ENCODE data around the gene RHOC. TPM values are rescaled to one million over a fixed set of nuclear protein-coding genes. Genes with fewer than 3 reads are reported as not detected.

The RHOC gene
- total RNA-seq, 1 experiment from 2014 or later = 154 TPM

- Histone ChIP-seq H3K9ac (ENCODE audit: low read length) (no peak overlapping the region), H3K9me3 (ENCODE audit: control insufficient read depth in 1 of 2, insufficient read depth in 1 of 2, low read depth in 1 of 2, low read length in 2 of 2) (no peaks in the 10 kb centered on the region), H3K36me3 (ENCODE audit: control insufficient read depth in 1 of 2, insufficient read depth in 2 of 2, low read length in 2 of 2) (peaks cover 0 to 6% of the 10 kb centered on the region in 2 experiments; a peak in 2 of 4 replicates), H3K4me1 (ENCODE audit: control insufficient read depth in 1 of 2, insufficient read depth in 2 of 2, low read length in 2 of 2) (no peaks in the 10 kb centered on the region; a peak in 1 of 4 replicates), H3K27ac (ENCODE audit: low read depth, low read length) (no peak overlapping the region), H2AFZ (ENCODE audit: low read depth, low read length, poor library complexity, severe bottlenecking) (no peak overlapping the region), H3K9me2 (ENCODE audit: insufficient read depth) (no peaks in the 10 kb centered on the region), H3K27me3 (ENCODE audit: insufficient read depth, low read length) (no peaks in the 10 kb centered on the region), H3K79me2 (ENCODE audit: insufficient read depth, low read length) (0 out of 2 replicates have a peak, but pooled peaks cover 15% of the 10 kb centered on the region), H3K4me2 (ENCODE audit: low read length) (no peak overlapping the region), H3K4me3 (replicated peaks in 1 of 2; ENCODE audit: low read depth in 1 of 2, low read length in 2 of 2) (no peak overlapping the region), H4K20me1 (ENCODE audit: insufficient read depth) (no peaks in the 10 kb centered on the region)
- ATAC-seq (no peak), DNase-seq (ENCODE audit: low read depth, low spot score) (no peak)
- intact Hi-C loops (cut with micrococcal nuclease) = no loop called here
- ChIA-PET CTCF (no interaction called here), POLR2A (no interaction called here), RAD21 (ENCODE audit: low non-redundant PET in 1 of 2, low total read pairs in 2 of 2, uncharacterized antibody in 2 of 2, unreplicated experiment in 2 of 2) (interaction anchor here in 1 of 2 experiments (0.5 kb wide), 1 partner anchor 17 kb away, joined by 3 read pairs; no protein-coding TSS in a partner anchor)
- BruUV-seq (replicated peaks) = no TSS peak
- TF ChIP-seq POLR2A (IDR thresholded peaks at IDR 0.05; ENCODE audit: borderline replicate concordance, extremely low read depth, insufficient read depth, insufficient read length) = no peak
- no peak for TF ChIP-seq ZFX (IDR thresholded peaks at IDR 0.05)
- no peak for TF ChIP-seq ZNF274 (IDR thresholded peaks at IDR 0.05; ENCODE audit: low read depth, low read length)
- TF ChIP-seq REST (IDR thresholded peaks at IDR 0.05; ENCODE audit: low read depth) = no peak
- TF ChIP-seq SRF (IDR thresholded peaks at IDR 0.05; ENCODE audit: low read depth) = no peak
- no peak for TF ChIP-seq SIN3A (IDR thresholded peaks at IDR 0.05; ENCODE audit: low read depth)
- TF ChIP-seq POLR2AphosphoS5 (IDR thresholded peaks at IDR 0.05; ENCODE audit: low read depth, low read length) = no peak
- no peak for TF ChIP-seq EZH2phosphoT487 (IDR thresholded peaks at IDR 0.05; ENCODE audit: borderline replicate concordance)
- TF ChIP-seq EGR1 (IDR thresholded peaks at IDR 0.05; ENCODE audit: low read depth) = no peak
- no peak for TF ChIP-seq ELF1 (IDR thresholded peaks at IDR 0.05; ENCODE audit: borderline replicate concordance, low read depth)
- TF ChIP-seq RAD21 (IDR thresholded peaks at IDR 0.05; ENCODE audit: low read depth) = no peak
- no peak for TF ChIP-seq FOSL1 (IDR thresholded peaks at IDR 0.05; ENCODE audit: low read depth)
- no peak for TF ChIP-seq CEBPB (IDR thresholded peaks at IDR 0.05; ENCODE audit: low read depth)
- no peak for TF ChIP-seq CTCF (IDR thresholded peaks at IDR 0.05 in 2 of 3, conservative IDR thresholded peaks at IDR 0.05 in 1 of 3; ENCODE audit: borderline replicate concordance in 1 of 3, insufficient read depth in 1 of 3, low read depth in 2 of 3, low read length in 2 of 3)
Observed at GRCh38 chr1:112686417-112686816, 20.5 kb downstream of the RHOC start.

Measured in HCT116 (cell line).